IPS DF 4.7 (cell line): ENCODE data around the gene ADAT1.

ENCODE experiments used
- DNase-seq: peaks from one replicate; pipeline ENCODE4 v3.0.0-alpha.2; 2013; ENCODE audit warnings: low spot score; ENCODE audit errors: extremely low read depth

Gene ADAT1

GRCh38 chr16:75622761-75623605 lies at the start of gene ADAT1:
Gene ADAT1, minus strand, starts transcription at chr16:75623281. Its CDS starts 2,482 bp downstream, at chr16:75620799.
- peak; percentile 91 for DNase-seq

- no peak for DNase-seq
Measured at GRCh38 chr16:75667503-75667902, 44.4 kb upstream of the ADAT1 start.

GRCh38 chr16:75660726-75661302 lies 37.7 kb upstream of the ADAT1 start:
- DNase-seq: no peak

- no peak for DNase-seq
Measured at GRCh38 chr16:75660321-75660720, 37.2 kb upstream of the ADAT1 start.

GRCh38 chr16:75658175-75658574 lies 35.1 kb upstream of the ADAT1 start:
- no peak for DNase-seq

GRCh38 chr16:75653922-75654321 lies 30.8 kb upstream of the ADAT1 start:
- DNase-seq: no peak

- peak; percentile 22 for DNase-seq
Measured at GRCh38 chr16:75648265-75649076, 25.4 kb upstream of the ADAT1 start.

GRCh38 chr16:75647492-75648264 lies 24.6 kb upstream of the ADAT1 start, which contains the start of the genes KARS1 and TERF2IP:
Gene KARS1, minus strand, starts transcription at chr16:75647665. Its CDS starts 26 bp downstream, at chr16:75647639.
Gene TERF2IP, plus strand, starts transcription at chr16:75647773. Its CDS starts 110 bp downstream, at chr16:75647883.
- peak; percentile 84 for DNase-seq

- DNase-seq: no peak
Measured at GRCh38 chr16:75647112-75647491, 24.0 kb upstream of the ADAT1 start.

GRCh38 chr16:75644240-75645012 lies 21.3 kb upstream of the ADAT1 start:
- DNase-seq: no peak

GRCh38 chr16:75640598-75640997 lies 17.5 kb upstream of the ADAT1 start:
- DNase-seq: no peak

- no peak for DNase-seq
Measured at GRCh38 chr16:75635036-75635435, 12.0 kb upstream of the ADAT1 start.

GRCh38 chr16:75632857-75633256 lies 9.8 kb upstream of the ADAT1 start:
- DNase-seq: no peak

- no peak for DNase-seq
Measured at GRCh38 chr16:75630052-75630451, 7.0 kb upstream of the ADAT1 start.

- no peak for DNase-seq
Measured at GRCh38 chr16:75629132-75629531, 6.1 kb upstream of the ADAT1 start.

- DNase-seq: no peak
Measured at GRCh38 chr16:75628351-75628750, 5.3 kb upstream of the ADAT1 start.

- no peak for DNase-seq
Measured at GRCh38 chr16:75627851-75628250, 4.8 kb upstream of the ADAT1 start.

GRCh38 chr16:75626806-75627205 lies 3.7 kb upstream of the ADAT1 start:
- no peak for DNase-seq

GRCh38 chr16:75624921-75625334 lies 1.8 kb upstream of the ADAT1 start:
- no peak for DNase-seq

- peak; percentile 5 for DNase-seq
Measured at GRCh38 chr16:75621170-75621477, 2.0 kb downstream of the ADAT1 start.
